GM10266 (cell line): Measurements from ENCODE around the gene SLC17A9.
A peak's percentile ranks its signal among the peaks of the same experiment; 100 is the strongest.

Source experiments
- DNase-seq: peaks from one replicate; pipeline ENCODE4 v3.0.0; 2012; ENCODE audit errors: extremely low spot score
- CTCF ChIP-seq: IDR thresholded peaks from 2 replicates; pipeline ENCODE4 v1.5.1; 2012; ENCODE audit warnings: mild to moderate bottlenecking, low read depth; ENCODE audit not compliant: control insufficient read depth, insufficient read depth; ENCODE audit errors: missing control alignments

SLC17A9 gene

GRCh38 chr20:63009045-63009961 is 56.8 kb downstream of the SLC17A9 start:
- peak; percentile 98 for DNase-seq
- peak; percentile 98 for TF ChIP-seq CTCF

GRCh38 chr20:63009988-63010769 is 57.7 kb downstream of the SLC17A9 start:
- DNase-seq, result peak; percentile 93
- no peak for TF ChIP-seq CTCF

- TF ChIP-seq CTCF, result no peak
- DNase-seq, result no peak
Observed at GRCh38 chr20:63011798-63012197, 59.3 kb downstream of the SLC17A9 start.

GRCh38 chr20:63013207-63013606 is 60.7 kb downstream of the SLC17A9 start:
- DNase-seq, result no peak
- TF ChIP-seq CTCF, result no peak

GRCh38 chr20:63014287-63014686 is 61.8 kb downstream of the SLC17A9 start:
- no peak for DNase-seq
- TF ChIP-seq CTCF, result no peak

- TF ChIP-seq CTCF, result no peak
- DNase-seq, result peak; percentile 73
Observed at GRCh38 chr20:63014710-63015109, 62.2 kb downstream of the SLC17A9 start.
